GM21528 (cell line): Measurements from ENCODE around the gene ZNF598.
"Not testable (repeated sequence)": the region's sequence is repeated elsewhere in the genome, so short reads cannot be mapped to it uniquely, and the experiment has no call there.

ENCODE experiments used
- ATAC-seq: cut with Tn5 transposase; IDR thresholded peaks from one replicate; pipeline ENCODE4 v1.9.1; 2021; ENCODE audit warnings: mild to moderate bottlenecking, moderate library complexity; ENCODE audit not compliant: unreplicated experiment, low FRiP score

The ZNF598 gene

GRCh38 chr16:1978476-1979120 lies 31.0 kb downstream of the ZNF598 start:
- ATAC-seq: no peak

DNA sequence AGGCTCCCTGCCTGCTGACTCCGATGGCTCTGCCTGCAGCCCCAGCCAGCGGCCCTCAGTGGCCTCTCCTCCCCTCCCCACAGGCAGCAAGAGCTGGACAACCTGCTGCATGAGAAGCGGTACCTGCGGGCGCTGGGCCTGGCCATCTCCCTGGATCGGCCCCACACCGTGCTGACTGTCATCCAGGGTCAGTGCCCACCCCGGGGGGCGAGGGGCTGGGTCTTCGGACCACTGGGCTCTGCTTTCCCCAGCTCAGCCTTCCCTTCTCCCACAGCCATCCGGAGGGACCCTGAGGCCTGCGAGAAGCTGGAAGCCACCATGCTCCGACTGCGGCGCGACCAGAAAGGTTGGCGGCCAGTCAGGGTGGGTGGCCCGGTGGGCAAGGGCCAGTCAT lies 31.7 kb downstream of the ZNF598 start:
- no peak for ATAC-seq

DNA sequence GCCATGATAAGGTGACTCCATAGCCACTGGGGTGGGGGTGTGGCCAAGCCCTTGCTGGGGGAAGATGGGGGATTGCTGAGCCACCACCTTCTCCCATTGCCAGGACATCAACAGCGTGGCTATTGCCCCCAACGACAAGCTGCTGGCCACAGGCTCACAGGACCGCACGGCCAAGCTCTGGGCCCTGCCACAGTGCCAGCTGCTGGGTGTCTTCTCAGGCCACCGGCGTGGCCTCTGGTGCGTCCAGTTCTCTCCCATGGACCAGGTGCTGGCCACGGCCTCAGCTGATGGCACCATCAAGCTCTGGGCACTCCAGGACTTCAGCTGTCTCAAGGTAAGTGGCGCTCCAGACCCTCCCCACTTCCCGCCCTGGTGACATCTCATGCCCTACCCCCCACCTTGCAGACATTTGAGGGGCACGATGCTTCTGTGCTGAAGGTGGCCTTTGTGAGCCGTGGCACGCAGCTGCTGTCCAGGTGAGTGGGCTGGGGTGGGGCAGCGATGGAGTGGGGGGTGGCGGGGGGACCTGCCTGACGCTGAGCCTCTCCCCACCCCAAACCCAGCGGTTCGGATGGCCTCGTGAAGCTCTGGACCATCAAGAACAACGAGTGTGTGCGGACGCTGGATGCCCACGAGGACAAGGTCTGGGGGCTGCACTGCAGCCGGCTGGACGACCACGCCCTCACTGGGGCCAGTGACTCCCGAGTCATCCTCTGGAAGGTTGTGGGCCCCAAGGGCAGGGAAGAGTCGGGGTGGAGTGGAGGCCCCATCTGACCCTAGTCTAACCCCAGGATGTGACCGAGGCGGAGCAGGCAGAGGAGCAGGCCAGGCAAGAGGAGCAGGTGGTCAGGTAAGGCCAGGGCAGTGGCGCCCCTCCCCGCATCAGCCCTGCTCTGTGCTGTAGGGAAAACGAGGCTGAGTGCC lies 32.4 kb downstream of the ZNF598 start:
- ATAC-seq: no peak

DNA sequence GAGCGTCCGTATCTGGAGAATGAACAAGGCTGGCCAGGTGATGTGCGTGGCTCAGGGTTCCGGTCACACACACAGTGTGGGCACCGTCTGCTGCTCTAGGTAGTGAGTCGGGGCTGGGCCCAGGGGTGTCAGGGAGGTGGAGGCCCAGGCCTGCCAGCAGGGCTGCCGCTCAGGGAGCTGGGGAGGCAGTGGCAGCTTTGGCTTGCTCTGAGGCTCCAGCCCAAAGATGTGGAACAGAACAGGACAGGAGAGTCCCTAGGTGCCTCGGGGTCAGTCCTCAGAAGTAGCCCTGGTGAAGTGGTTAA lies 33.5 kb downstream of the ZNF598 start:
- ATAC-seq: no peak

DNA sequence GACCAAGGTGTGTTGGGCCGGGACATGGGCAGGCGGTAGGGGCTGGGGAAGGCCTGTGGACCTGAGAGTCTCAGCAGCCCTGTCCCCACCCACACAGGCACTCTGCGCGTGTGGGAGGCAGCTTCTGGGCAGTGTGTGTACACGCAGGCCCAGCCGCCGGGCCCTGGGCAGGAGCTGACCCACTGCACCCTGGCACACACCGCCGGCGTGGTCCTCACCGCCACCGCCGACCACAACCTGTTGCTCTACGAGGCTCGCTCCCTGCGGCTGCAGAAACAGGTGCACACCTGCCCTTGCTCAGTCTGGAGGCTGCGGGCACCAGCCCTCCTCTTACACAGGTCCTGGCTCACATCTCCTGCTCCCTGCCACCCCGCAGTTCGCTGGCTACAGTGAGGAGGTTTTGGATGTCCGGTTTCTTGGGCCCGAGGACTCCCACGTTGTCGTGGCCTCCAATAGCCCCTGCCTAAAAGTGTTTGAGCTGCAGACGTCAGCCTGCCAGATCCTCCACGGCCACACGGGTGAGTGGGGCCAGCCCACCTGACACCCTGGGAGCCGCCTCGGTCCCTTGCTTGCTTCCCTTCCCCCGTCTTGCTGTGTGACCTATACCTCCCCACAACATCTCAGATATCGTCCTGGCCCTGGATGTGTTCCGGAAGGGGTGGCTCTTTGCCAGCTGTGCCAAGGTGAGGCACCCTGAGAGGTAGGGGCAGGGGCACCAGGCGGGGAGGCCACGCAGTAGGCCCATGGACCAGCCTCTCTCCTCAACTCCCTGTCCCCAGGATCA lies 34.0 kb downstream of the ZNF598 start:
- ATAC-seq: no peak

- no peak for ATAC-seq
These were observed 35.2 kb downstream of the ZNF598 start for GRCh38 chr16:1974157-1975070.

GRCh38 chr16:1973461-1974156 lies 36.0 kb downstream of the ZNF598 start:
- ATAC-seq: no peak

DNA sequence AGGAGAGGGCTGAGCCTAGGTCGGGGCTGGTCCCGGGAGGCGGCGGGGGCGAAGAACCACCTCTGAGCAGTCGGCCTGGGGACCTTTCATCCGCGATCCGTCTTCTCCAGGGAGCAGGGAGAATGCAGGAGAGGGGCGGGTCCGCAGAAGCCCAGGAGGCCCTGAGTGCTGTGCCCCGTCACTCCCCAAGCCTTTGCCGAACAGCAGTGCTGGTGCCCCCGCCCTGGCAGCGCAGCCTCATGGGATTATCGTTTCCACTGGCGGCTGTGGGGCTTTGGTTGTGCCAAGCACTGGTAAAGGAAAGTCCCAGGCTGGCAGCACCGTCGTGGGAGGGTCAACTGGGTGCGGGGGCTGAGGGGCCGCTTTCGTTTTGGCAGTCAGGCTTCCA lies 37.1 kb downstream of the ZNF598 start:
- ATAC-seq: peak; percentile 2

DNA sequence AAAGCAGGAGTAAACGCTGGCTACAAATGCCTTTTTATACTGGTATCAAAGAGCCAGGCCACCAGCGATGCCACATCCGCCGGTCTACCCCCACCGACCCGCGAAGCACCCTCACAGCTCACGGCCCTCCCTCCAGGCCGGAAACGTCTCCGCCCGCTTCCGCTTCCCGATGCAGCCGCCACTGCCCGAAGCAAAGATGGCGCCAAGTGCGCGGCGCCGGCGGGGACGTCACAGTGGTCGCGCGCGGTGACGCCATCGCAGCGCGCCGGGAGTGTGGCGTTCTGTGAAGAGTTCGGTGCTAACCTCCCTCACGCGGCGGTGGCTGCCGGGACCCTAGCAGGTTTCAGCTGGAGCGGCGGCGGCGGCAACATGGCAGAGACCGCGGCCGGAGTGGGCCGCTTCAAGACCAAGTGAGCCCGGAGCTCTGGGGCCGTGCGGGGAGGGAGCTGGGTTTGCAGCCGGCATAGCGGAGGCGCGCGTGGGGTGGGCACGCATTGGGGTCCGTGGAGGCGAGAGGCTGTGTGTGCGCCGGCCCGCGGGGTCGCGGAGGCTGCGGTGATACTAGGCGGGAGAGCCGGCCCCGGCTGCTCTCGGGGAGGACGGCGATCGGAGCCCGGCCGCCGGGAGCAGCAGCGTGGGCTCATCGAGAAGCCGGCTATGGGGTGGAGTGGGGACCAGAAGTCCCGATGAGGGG lies 37.7 kb downstream of the ZNF598 start, which contains the start of gene TBL3:
TSS of gene TBL3 (plus strand) at position 258 of the 694 bp plus-strand sequence. CDS start at position 370, 112 bp downstream.
- ATAC-seq: peak; percentile 59

- ATAC-seq: no peak
These were observed 41.3 kb downstream of the ZNF598 start for GRCh38 chr16:1968146-1968953.

DNA sequence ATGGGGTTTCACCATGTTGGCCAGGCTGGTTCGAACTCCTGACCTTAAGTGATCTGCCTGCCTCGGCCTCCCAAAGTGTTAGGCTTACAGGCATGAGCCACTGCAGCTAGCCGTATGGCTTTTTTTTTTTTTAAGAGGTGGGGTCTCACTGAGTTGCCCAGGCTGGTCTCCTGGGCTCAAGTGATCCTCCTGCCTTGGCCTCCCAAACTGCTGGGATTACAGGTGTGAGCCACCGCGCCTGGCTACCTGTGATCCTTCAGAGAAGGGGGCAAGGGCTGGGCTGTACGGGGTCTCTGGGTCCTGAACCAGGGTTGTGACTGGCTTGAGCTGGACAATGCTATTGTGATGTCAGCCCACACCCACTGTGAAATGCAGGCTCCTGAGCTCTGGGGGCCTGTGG lies 43.2 kb downstream of the ZNF598 start, which contains the start of gene RNF151:
TSS of gene RNF151 (plus strand) at position 397 of the 400 bp plus-strand sequence. CDS start 26 bp downstream, outside the sequence.
- no peak for ATAC-seq

- ATAC-seq: no peak
These were observed 44.1 kb downstream of the ZNF598 start for GRCh38 chr16:1965396-1966001.

GRCh38 chr16:1964506-1965395 lies 44.9 kb downstream of the ZNF598 start, which contains the start of gene RPS2:
RPS2 (minus strand) TSS chr16:1964826; CDS start chr16:1964625, 201 bp downstream.
- peak; percentile 76 for ATAC-seq

DNA sequence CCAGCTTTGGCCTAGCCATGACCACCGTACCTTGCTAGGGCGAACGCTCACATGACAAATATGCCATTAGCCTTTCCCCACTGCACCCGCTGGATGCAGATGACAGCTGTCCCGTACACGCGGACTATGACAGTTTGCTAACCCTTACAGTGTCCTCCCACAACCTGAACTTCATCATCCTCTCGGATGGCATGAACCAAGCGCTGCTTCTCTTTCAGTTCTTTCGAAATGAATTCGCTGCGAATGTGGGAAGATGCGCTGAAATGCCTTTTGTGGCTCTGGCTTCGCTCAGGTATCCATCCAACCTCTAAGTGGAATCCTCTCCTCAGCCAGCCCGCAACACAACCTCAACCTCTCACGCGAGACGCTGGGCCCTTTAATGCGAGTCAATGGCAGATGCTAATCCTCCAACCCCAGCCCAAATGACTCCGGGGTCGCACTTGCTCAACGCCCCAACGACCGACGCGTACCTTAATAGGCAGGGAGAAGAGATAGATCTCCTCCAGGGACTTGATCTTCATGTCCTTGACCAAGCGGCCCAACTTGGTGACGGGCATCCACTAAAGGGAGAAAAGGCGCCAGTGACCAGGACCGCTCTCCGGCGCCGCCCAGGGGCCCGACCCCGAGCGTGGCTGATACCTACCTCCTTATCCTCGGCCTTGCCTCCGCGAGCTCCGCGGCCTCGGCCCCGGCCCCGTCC lies 45.7 kb downstream of the ZNF598 start:
- peak; percentile 8 for ATAC-seq

GRCh38 chr16:1962161-1963153 lies 47.2 kb downstream of the ZNF598 start:
- ATAC-seq: not testable (repeated sequence)
